Liver (tissue), 9 donors: ENCODE data around the gene SUCNR1. TPM values are rescaled to one million over a fixed set of nuclear protein-coding genes. Genes with fewer than 3 reads are reported as not detected.

Experiments used
- DNase-seq: peaks from one replicate; pipeline ENCODE4 v3.0.0-alpha.2; 2017; ENCODE audit warnings: low spot score
- H3K27ac ChIP-seq, 2 donors: one replicate each; pipeline ENCODE4 v1.7.0; 2013; ENCODE audit warnings: inconsistent platforms in 2 of 2, low read length in 2 of 2, control low read depth in 1 of 2, low read depth in 1 of 2, mild to moderate bottlenecking in 1 of 2
- H3K27me3 ChIP-seq, 4 donors: one replicate each; pipeline versions ENCODE4 v1.6.1 to v1.7.0; 2013; ENCODE audit warnings: low read length in 3 of 4, inconsistent platforms in 1 of 4, mild to moderate bottlenecking in 1 of 4, moderate library complexity in 1 of 4; ENCODE audit not compliant: control insufficient read depth in 4 of 4, insufficient read depth in 4 of 4
- H3K36me3 ChIP-seq, 4 donors: one replicate each; pipeline versions ENCODE4 v1.6.1 to v1.7.0; 2013; ENCODE audit warnings: low read length in 3 of 4, mild to moderate bottlenecking in 3 of 4, low read depth in 1 of 4, moderate library complexity in 1 of 4; ENCODE audit not compliant: control insufficient read depth in 4 of 4, insufficient read depth in 3 of 4
- H3K4me1 ChIP-seq, 4 donors: one replicate each; pipeline versions ENCODE4 v1.6.1 to v1.7.0; 2013; ENCODE audit warnings: low read length in 3 of 4, mild to moderate bottlenecking in 3 of 4, moderate library complexity in 1 of 4; ENCODE audit not compliant: control insufficient read depth in 4 of 4, insufficient read depth in 4 of 4
- H3K4me3 ChIP-seq, 3 donors: one replicate each; pipeline versions ENCODE4 v1.6.1 to v1.7.0; 2013; ENCODE audit warnings: low read length in 3 of 3, control low read depth in 1 of 3, low read depth in 1 of 3, mild to moderate bottlenecking in 1 of 3
- H3K9ac ChIP-seq, 2 donors: one replicate each; pipeline ENCODE4 v1.7.0; 2013; ENCODE audit warnings: low read length in 2 of 2, mild to moderate bottlenecking in 2 of 2, moderate library complexity in 2 of 2, control low read depth in 1 of 2, low read depth in 1 of 2
- H3K9me3 ChIP-seq, 4 donors: one replicate each; pipeline versions ENCODE4 v1.6.1 to v1.7.0; 2013; ENCODE audit warnings: low read length in 3 of 4; ENCODE audit not compliant: control insufficient read depth in 4 of 4
- EGR1 ChIP-seq, 2 donors: IDR thresholded peaks; 2 replicates each; pipeline ENCODE4 v1.6.1; 2016 to 2018; ENCODE audit warnings: antibody characterized with exemption in 2 of 2, low read depth in 2 of 2
- FOXA2 ChIP-seq: IDR thresholded peaks from 2 replicates; pipeline ENCODE4 v1.6.1; 2016; ENCODE audit warnings: antibody characterized with exemption
- GABPA ChIP-seq, 2 donors: IDR thresholded peaks in 1 of 2; conservative IDR thresholded peaks in 1 of 2; 2 replicates each; pipeline ENCODE4 v1.6.1; 2016; ENCODE audit warnings: antibody characterized with exemption in 2 of 2, mild to moderate bottlenecking in 1 of 2, moderate library complexity in 1 of 2
- HNF4G ChIP-seq: IDR thresholded peaks from 2 replicates; pipeline ENCODE4 v1.6.1; 2016; ENCODE audit warnings: antibody characterized with exemption
- JUND ChIP-seq, 2 donors: IDR thresholded peaks; 2 replicates each; pipeline ENCODE4 v1.6.1; 2016; ENCODE audit warnings: antibody characterized with exemption in 2 of 2
- RAD21 ChIP-seq, 2 donors: IDR thresholded peaks; 2 replicates each; pipeline ENCODE4 v1.6.1; 2016; ENCODE audit warnings: antibody characterized with exemption in 2 of 2, mild to moderate bottlenecking in 2 of 2
- RXRA ChIP-seq, 2 donors: IDR thresholded peaks; 2 replicates each; pipeline ENCODE4 v1.6.1; 2017 to 2018; ENCODE audit warnings: antibody characterized with exemption in 2 of 2, mild to moderate bottlenecking in 1 of 2
- SP1 ChIP-seq: IDR thresholded peaks from 2 replicates; pipeline ENCODE4 v1.6.1; 2018; ENCODE audit warnings: antibody characterized with exemption, mild to moderate bottlenecking
- TAF1 ChIP-seq: conservative IDR thresholded peaks from 2 replicates; pipeline ENCODE4 v1.6.1; 2016; ENCODE audit warnings: antibody characterized with exemption, mild to moderate bottlenecking
- WGBS: extraction: QIAGEN DNeasy Blood & Tissue Kit; methylation state at CpG from one replicate; pipeline ENCODE4 v1.1.7; 2013; 5-methylcytosine and 5-hydroxymethylcytosine counted together
- polyA plus RNA-seq, 2 donors: library from polyadenylated mRNA; stranded (reverse) in 1 of 2; unstranded in 1 of 2; fragments of 200-250 nt in 1 of 2; fragments of >200 nt in 1 of 2; fragmentation: Nextera tagmentation in 1 of 2; extraction: Ambion mirVana in 1 of 2; gene quantifications; one replicate each; pipeline versions ENCODE4 v1.2.1 to v1.2.3, GENCODE V29; 2013 to 2015
- total RNA-seq, 2 donors: library from RNA; depleted of rRNA; stranded (reverse); fragments of >200 nt; gene quantifications; one replicate each; pipeline ENCODE4 v1.2.3, GENCODE V29; 2014
- TF ChIP-seq, protein P1 (sequence below): IDR thresholded peaks from 2 replicates; pipeline ENCODE4 v1.6.1; 2016; ENCODE audit warnings: antibody characterized with exemption, mild to moderate bottlenecking
- TF ChIP-seq, protein P2 (sequence below): IDR thresholded peaks from 2 replicates; pipeline ENCODE4 v1.6.1; 2016; ENCODE audit warnings: antibody characterized with exemption
- donor health status: healthy.
- donor health status: healthy.
- donor health status: healthy.
- donor health status: healthy.
- donor health status: healthy.

The SUCNR1 gene
- total and polyA plus RNA-seq, 4 donors = 1.3 to 7.1 (median 3.5) TPM

DNA sequence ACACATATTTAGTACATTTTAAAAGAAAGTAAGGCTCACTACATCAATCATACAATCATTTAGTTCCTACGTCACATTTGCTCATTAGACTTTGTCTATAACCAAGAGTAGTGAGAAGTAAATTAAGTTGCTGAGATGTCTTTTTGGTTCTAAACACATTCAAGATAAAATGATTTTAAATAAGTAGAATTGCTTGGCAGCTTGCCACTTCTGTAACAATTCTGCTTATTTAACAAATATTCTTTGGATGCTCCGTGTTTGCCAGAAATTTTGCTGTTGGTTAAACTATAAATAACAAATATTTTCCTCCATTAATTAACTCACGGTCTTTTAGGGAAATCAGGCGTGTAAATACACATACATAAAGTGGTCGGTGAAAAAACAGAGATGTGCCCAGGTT is 18.3 kb downstream of the SUCNR1 start:
- Histone ChIP-seq H3K27me3 (no peaks in the 10 kb centered on the region), H3K9me3 (no peaks in the 10 kb centered on the region), H3K4me1 (no peaks in the 10 kb centered on the region), H3K4me3 (no peak overlapping the region), H3K9ac (no peak overlapping the region), H3K27ac (no peak overlapping the region), H3K36me3 (no peaks in the 10 kb centered on the region)
- TF ChIP-seq, protein P1, sequence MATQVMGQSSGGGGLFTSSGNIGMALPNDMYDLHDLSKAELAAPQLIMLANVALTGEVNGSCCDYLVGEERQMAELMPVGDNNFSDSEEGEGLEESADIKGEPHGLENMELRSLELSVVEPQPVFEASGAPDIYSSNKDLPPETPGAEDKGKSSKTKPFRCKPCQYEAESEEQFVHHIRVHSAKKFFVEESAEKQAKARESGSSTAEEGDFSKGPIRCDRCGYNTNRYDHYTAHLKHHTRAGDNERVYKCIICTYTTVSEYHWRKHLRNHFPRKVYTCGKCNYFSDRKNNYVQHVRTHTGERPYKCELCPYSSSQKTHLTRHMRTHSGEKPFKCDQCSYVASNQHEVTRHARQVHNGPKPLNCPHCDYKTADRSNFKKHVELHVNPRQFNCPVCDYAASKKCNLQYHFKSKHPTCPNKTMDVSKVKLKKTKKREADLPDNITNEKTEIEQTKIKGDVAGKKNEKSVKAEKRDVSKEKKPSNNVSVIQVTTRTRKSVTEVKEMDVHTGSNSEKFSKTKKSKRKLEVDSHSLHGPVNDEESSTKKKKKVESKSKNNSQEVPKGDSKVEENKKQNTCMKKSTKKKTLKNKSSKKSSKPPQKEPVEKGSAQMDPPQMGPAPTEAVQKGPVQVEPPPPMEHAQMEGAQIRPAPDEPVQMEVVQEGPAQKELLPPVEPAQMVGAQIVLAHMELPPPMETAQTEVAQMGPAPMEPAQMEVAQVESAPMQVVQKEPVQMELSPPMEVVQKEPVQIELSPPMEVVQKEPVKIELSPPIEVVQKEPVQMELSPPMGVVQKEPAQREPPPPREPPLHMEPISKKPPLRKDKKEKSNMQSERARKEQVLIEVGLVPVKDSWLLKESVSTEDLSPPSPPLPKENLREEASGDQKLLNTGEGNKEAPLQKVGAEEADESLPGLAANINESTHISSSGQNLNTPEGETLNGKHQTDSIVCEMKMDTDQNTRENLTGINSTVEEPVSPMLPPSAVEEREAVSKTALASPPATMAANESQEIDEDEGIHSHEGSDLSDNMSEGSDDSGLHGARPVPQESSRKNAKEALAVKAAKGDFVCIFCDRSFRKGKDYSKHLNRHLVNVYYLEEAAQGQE = no peak
- TF ChIP-seq RXRA (IDR thresholded peaks at IDR 0.05) = no peak
- no peak for DNase-seq
- 79% methylated on average over 5 of the region's 5 CpGs for WGBS

DNA sequence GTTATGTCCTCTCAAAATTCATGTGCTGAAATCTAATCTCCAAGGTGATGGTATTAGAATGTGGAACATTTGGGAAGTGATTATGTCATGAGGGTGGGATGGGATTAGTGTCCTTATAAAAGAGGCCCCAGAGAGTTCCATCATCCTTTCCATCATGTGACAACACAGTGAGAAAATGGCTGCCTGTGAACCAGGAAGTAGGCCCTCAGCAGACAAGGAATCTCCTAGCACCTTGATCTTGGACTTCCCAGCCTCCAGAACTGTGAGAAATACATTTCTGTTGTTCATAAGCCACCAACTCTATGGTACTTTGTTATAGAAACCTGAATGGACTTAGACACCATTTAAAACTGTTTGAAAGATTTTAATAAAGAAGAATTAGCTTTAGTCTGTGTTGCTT is 20.8 kb downstream of the SUCNR1 start:
- TF ChIP-seq GABPA (IDR thresholded peaks at IDR 0.05 in 1 of 2, conservative IDR thresholded peaks at IDR 0.05 in 1 of 2) = no peak
- no peak for TF ChIP-seq FOXA2
- no peak for TF ChIP-seq SP1
- TF ChIP-seq, protein P2, sequence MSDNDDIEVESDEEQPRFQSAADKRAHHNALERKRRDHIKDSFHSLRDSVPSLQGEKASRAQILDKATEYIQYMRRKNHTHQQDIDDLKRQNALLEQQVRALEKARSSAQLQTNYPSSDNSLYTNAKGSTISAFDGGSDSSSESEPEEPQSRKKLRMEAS = no peak
- TF ChIP-seq EGR1 (IDR thresholded peaks at IDR 0.05; ENCODE audit: low read depth in 2 of 2) = no peak
- no peak for TF ChIP-seq HNF4G
- no peak for TF ChIP-seq JUND (IDR thresholded peaks at IDR 0.05)
- TF ChIP-seq, protein P1 = no peak
- no peak for TF ChIP-seq TAF1
- TF ChIP-seq RAD21 (IDR thresholded peaks at IDR 0.05) = no peak
- H3K9me3 ChIP-seq = no peaks in the 10 kb centered on the region
- H3K4me3 ChIP-seq = no peak overlapping the region
- H3K36me3 ChIP-seq = no peaks in the 10 kb centered on the region
- no peaks in the 10 kb centered on the region for H3K4me1 ChIP-seq
- no peak overlapping the region for H3K27ac ChIP-seq
- DNase-seq = no peak
- no peaks in the 10 kb centered on the region for H3K27me3 ChIP-seq
- H3K9ac ChIP-seq = no peak overlapping the region
